KMS-11 (cell line): ENCODE data around the gene RIPK4.

Experiments used
- H2AFZ ChIP-seq: fragments of 200-600 bp; sonication (generic); 2 replicates; pipeline ENCODE4 v1.6.1; 2016; ENCODE audit warnings: antibody characterized with exemption, mixed run types, low read depth
- H3K27ac ChIP-seq: fragments of 200-600 bp; sonication (generic); 2 replicates; pipeline ENCODE4 v1.6.1; 2016; ENCODE audit warnings: mild to moderate bottlenecking, mixed run types
- H3K27me3 ChIP-seq: fragments of 200-600 bp; sonication (generic); 2 replicates; pipeline ENCODE4 v1.6.1; 2017; ENCODE audit warnings: mild to moderate bottlenecking, low read depth, mixed run types, moderate library complexity; ENCODE audit not compliant: insufficient read depth
- H3K36me3 ChIP-seq: fragments of 200-600 bp; sonication (generic); 2 replicates; pipeline ENCODE4 v1.6.1; 2017; ENCODE audit warnings: mild to moderate bottlenecking, mixed run types; ENCODE audit not compliant: insufficient read depth
- H3K4me1 ChIP-seq: fragments of 200-600 bp; sonication (generic); 2 replicates; pipeline ENCODE4 v1.6.1; 2016; ENCODE audit warnings: mild to moderate bottlenecking, low read depth, mixed run types; ENCODE audit not compliant: poor library complexity, severe bottlenecking
- H3K4me2 ChIP-seq: fragments of 200-600 bp; sonication (generic); 2 replicates; pipeline ENCODE4 v1.7.0; 2016; ENCODE audit warnings: mild to moderate bottlenecking, mixed run types
- H3K4me3 ChIP-seq: fragments of 200-600 bp; sonication (generic); IDR thresholded peaks from 2 replicates; pipeline ENCODE4 v1.6.1; 2017; ENCODE audit warnings: low read depth, low read length, mixed read lengths; ENCODE audit not compliant: insufficient read depth
- H3K79me2 ChIP-seq: fragments of 200-600 bp; sonication (generic); 2 replicates; pipeline ENCODE4 v1.6.1; 2016; ENCODE audit warnings: low read depth, mixed run types; ENCODE audit not compliant: insufficient read depth
- H3K9ac ChIP-seq: fragments of 200-600 bp; sonication (generic); 2 replicates; pipeline ENCODE4 v1.6.1; 2016; ENCODE audit warnings: mild to moderate bottlenecking, mixed run types
- H4K20me1 ChIP-seq: fragments of 200-600 bp; sonication (generic); 2 replicates; pipeline ENCODE4 v1.6.1; 2016; ENCODE audit warnings: mild to moderate bottlenecking, mixed run types; ENCODE audit not compliant: insufficient read depth
- CTCF ChIP-seq: fragments of 200-600 bp; sonication (generic); conservative IDR thresholded peaks from 2 replicates; pipeline ENCODE4 v1.6.1; 2017; ENCODE audit warnings: low read depth, mild to moderate bottlenecking, antibody characterized with exemption, low read length, moderate library complexity, mixed read lengths

RIPK4 gene

DNA sequence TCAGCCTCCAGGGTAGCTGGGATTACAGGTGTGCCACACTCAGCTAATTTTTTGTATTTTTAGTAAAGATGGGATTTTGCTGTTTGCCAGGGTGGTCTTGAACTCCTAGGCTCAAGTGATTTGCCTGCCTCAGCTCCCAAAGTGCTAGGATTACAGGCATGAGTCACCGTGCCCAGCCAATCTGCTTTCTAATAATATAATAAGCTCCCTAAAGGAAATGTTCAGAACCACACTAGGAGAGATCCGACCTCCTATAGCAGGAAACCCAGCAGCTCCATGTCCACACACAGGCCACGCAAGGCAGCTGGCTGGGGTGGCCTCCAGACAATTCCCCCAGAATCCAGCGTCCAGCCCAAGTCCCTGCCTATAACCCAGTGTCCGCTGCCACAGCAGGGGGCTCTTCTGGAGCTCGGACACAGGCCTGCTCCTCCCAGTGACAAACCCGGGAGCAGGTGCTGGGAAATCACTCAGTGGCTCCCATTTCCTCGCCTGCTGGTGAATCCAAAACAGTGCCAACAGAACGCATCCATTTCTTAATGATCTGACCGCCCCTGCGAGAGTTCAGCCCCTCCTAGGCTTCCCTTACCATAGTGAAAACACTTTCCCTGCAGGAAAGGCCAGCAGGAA, 7.5 kb downstream of the RIPK4 start:
- no peak overlapping the region for H2AFZ ChIP-seq
- no peaks in the 10 kb centered on the region for H4K20me1 ChIP-seq
- H3K27me3 ChIP-seq, result peaks cover 18% of the 10 kb centered on the region; the same call in 1 of the 2 replicates
- H3K4me2 ChIP-seq, result no peak overlapping the region
- H3K36me3 ChIP-seq, result no peaks in the 10 kb centered on the region
- H3K4me3 ChIP-seq, result no peak overlapping the region
- no peaks in the 10 kb centered on the region for H3K4me1 ChIP-seq
- no peaks in the 10 kb centered on the region for H3K79me2 ChIP-seq
- TF ChIP-seq CTCF, result no peak
- H3K9ac ChIP-seq, result no peak overlapping the region
- H3K27ac ChIP-seq, result no peak overlapping the region

- no peak overlapping the region for H2AFZ ChIP-seq
- no peak overlapping the region for H3K4me2 ChIP-seq
- H3K4me3 ChIP-seq, result no peak overlapping the region
- no peak overlapping the region for H3K9ac ChIP-seq
- H3K79me2 ChIP-seq, result no peaks in the 10 kb centered on the region
- no peaks in the 10 kb centered on the region for H3K4me1 ChIP-seq
- H3K27me3 ChIP-seq, result peaks cover 19% of the 10 kb centered on the region; the same call in 1 of the 2 replicates
- no peak for TF ChIP-seq CTCF
- no peak overlapping the region for H3K27ac ChIP-seq
- H4K20me1 ChIP-seq, result no peaks in the 10 kb centered on the region
- H3K36me3 ChIP-seq, result no peaks in the 10 kb centered on the region
These were observed 8.3 kb downstream of the RIPK4 start for GRCh38 chr21:41758550-41758949.

- TF ChIP-seq CTCF, result no peak
- Histone ChIP-seq H3K36me3 (no peaks in the 10 kb centered on the region), H4K20me1 (no peaks in the 10 kb centered on the region), H3K4me2 (no peak overlapping the region), H3K4me1 (no peaks in the 10 kb centered on the region), H3K9ac (no peak overlapping the region), H3K27me3 (peaks cover 25% of the 10 kb centered on the region; the same call in 1 of the 2 replicates), H3K79me2 (no peaks in the 10 kb centered on the region), H3K4me3 (no peak overlapping the region), H2AFZ (no peak overlapping the region), H3K27ac (no peak overlapping the region)
These were observed 10.7 kb downstream of the RIPK4 start for GRCh38 chr21:41755934-41756773.

DNA sequence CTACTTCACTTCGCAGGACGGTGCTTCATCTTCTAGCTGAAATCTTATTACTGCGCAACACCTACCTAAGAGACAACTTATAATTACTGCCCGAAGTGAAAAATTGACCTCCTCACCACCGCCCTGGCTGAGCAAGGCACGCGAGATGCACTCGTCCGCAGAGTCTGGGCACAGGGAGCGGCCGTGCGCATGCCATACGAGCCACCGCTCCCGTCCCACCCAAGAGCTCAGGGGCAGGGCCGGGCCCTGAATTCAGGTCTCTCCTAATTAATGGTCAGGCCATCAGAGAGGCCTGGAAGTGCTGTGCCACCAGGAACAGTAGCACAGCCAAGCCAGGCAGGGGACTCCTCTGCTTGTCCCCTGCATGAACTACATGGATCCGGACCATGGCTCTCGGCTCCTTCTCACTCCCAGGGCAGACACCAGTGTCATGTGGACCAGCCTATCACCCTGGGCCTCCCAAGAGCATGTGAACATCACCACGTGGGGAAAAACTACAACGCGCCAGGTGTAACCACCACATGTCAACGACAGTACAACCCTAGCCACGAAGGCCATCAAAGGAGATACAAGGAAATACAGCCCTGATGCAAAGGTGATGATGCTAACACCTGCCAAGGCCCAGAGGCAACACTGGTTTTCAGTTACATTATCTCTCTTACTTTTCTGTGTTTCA, 11.5 kb downstream of the RIPK4 start:
- peaks cover 27% of the 10 kb centered on the region; the same call in 1 of the 2 replicates for H3K27me3 ChIP-seq
- H2AFZ ChIP-seq, result no peak overlapping the region
- H3K36me3 ChIP-seq, result no peaks in the 10 kb centered on the region
- no peak for TF ChIP-seq CTCF
- no peaks in the 10 kb centered on the region for H3K4me1 ChIP-seq
- H3K9ac ChIP-seq, result no peak overlapping the region
- no peaks in the 10 kb centered on the region for H4K20me1 ChIP-seq
- H3K4me3 ChIP-seq, result no peak overlapping the region
- no peak overlapping the region for H3K4me2 ChIP-seq
- no peak overlapping the region for H3K27ac ChIP-seq
- no peaks in the 10 kb centered on the region for H3K79me2 ChIP-seq
